OCI-LY7 (cell line): Measurements from ENCODE around the gene P3H3.

Experiments
- EZH2phosphoT487 ChIP-seq: fragments of 200-600 bp; sonication (generic); IDR thresholded peaks from 2 replicates; pipeline ENCODE4 v1.6.1; 2018; ENCODE audit warnings: low read depth, borderline replicate concordance, mild to moderate bottlenecking, mixed run types, antibody characterized with exemption, low read length, moderate library complexity, mixed read lengths
- TF ChIP-seq, protein P1 (sequence below): fragments of 200-600 bp; sonication (generic); conservative IDR thresholded peaks from 2 replicates; pipeline ENCODE4 v1.5.1; 2014; ENCODE audit warnings: mild to moderate bottlenecking, antibody characterized with exemption, low read length, moderate library complexity, mixed read lengths

DNA sequence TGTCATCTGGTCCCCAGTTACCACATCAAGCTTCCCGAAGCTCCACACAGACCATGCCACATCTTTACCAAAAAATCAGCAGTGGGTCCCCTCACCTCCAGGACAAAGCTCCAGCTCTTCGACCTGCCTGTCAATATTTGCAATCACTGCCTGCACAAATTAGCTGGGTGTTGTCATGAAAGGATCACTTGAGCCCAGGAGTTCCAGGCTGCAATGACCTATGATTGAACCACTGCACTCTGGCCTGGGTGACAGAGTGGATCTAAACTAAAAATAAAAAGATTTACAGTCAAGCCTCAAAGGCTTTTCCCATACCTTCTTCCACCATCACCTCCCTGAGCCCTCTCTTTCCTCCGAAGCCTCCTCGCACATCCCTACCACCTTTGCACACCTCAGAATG lies 31.6 kb upstream of the P3H3 start:
- TF ChIP-seq, protein P1, sequence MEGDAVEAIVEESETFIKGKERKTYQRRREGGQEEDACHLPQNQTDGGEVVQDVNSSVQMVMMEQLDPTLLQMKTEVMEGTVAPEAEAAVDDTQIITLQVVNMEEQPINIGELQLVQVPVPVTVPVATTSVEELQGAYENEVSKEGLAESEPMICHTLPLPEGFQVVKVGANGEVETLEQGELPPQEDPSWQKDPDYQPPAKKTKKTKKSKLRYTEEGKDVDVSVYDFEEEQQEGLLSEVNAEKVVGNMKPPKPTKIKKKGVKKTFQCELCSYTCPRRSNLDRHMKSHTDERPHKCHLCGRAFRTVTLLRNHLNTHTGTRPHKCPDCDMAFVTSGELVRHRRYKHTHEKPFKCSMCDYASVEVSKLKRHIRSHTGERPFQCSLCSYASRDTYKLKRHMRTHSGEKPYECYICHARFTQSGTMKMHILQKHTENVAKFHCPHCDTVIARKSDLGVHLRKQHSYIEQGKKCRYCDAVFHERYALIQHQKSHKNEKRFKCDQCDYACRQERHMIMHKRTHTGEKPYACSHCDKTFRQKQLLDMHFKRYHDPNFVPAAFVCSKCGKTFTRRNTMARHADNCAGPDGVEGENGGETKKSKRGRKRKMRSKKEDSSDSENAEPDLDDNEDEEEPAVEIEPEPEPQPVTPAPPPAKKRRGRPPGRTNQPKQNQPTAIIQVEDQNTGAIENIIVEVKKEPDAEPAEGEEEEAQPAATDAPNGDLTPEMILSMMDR = no peak
- no peak for TF ChIP-seq EZH2phosphoT487
